Spleen (tissue), 11 donors: ENCODE results near the gene ADCY2. TPM values are rescaled to one million over a fixed set of nuclear protein-coding genes. Genes with fewer than 3 reads are reported as not detected.

Source experiments
- DNase-seq: peaks from one replicate; pipeline ENCODE4 v3.0.0-alpha.2; 2020
- H3K27ac ChIP-seq, 8 donors: fragments of 200-600 bp; sonication (generic) in 7 of 8; 1 replicate in 4 of 8; 2 replicates in 4 of 8; pipeline versions ENCODE4 v1.5.0 to v1.8.0; 2016 to 2021; ENCODE audit warnings: inconsistent platforms in 4 of 8, mild to moderate bottlenecking in 4 of 8, moderate library complexity in 1 of 8
- H3K27me3 ChIP-seq, 7 donors: fragments of 200-600 bp; sonication (generic) in 6 of 7; replicated peaks in 1 of 7; 1 replicate in 4 of 7; 2 replicates in 3 of 7; pipeline versions ENCODE4 v1.5.0 to v1.8.0; 2016 to 2021; ENCODE audit warnings: inconsistent platforms in 3 of 7, mild to moderate bottlenecking in 1 of 7
- H3K36me3 ChIP-seq, 6 donors: fragments of 200-600 bp; sonication (generic) in 5 of 6; 1 replicate in 4 of 6; 2 replicates in 2 of 6; pipeline versions ENCODE4 v1.5.0 to v1.8.0; 2016 to 2021; ENCODE audit warnings: inconsistent platforms in 2 of 6
- H3K4me1 ChIP-seq, 6 donors: fragments of 200-600 bp; sonication (generic) in 5 of 6; 1 replicate in 3 of 6; 2 replicates in 3 of 6; pipeline versions ENCODE4 v1.5.0 to v1.8.0; 2016 to 2021; ENCODE audit warnings: inconsistent platforms in 3 of 6
- H3K4me3 ChIP-seq, 8 donors: fragments of 200-600 bp; sonication (generic) in 7 of 8; 1 replicate in 4 of 8; 2 replicates in 4 of 8; pipeline versions ENCODE4 v1.5.0 to v1.8.0; 2016 to 2021; ENCODE audit warnings: inconsistent platforms in 4 of 8, mild to moderate bottlenecking in 4 of 8, moderate library complexity in 2 of 8
- H3K9me3 ChIP-seq, 8 donors: fragments of 200-600 bp; sonication (generic) in 7 of 8; 1 replicate in 4 of 8; 2 replicates in 4 of 8; pipeline versions ENCODE4 v1.5.0 to v1.8.0; 2016 to 2021; ENCODE audit warnings: inconsistent platforms in 4 of 8
- CTCF ChIP-seq, 11 experiments: fragments of 200-600 bp in 7 of 11; fragments of 450-650 bp in 4 of 11; sonication (generic) in 4 of 11; IDR thresholded peaks in 8 of 11; conservative IDR thresholded peaks in 3 of 11; 1 replicate in 7 of 11; 2 replicates in 4 of 11; pipeline versions ENCODE4 v1.4.0 to v1.8.0; 2016 to 2021; ENCODE audit warnings: antibody characterized with exemption in 11 of 11, inconsistent platforms in 4 of 11, mild to moderate bottlenecking in 1 of 11
- POLR2A ChIP-seq, 3 donors: fragments of 450-650 bp; IDR thresholded peaks; one replicate each; pipeline ENCODE4 v1.5.1; 2017; ENCODE audit warnings: antibody characterized with exemption in 3 of 3, mild to moderate bottlenecking in 1 of 3
- POLR2AphosphoS5 ChIP-seq, 3 donors: sonication (generic); formaldehyde crosslinking; IDR thresholded peaks; one replicate each; pipeline ENCODE4 v1.5.1; 2017; ENCODE audit warnings: antibody characterized with exemption in 3 of 3
- WGBS, 5 donors: extraction: QIAGEN DNeasy Blood & Tissue Kit in 3 of 5; methylation state at CpG; one replicate each; pipeline versions ENCODE4 v1.1.5 to v1.1.7; 2013 to 2018; 5-methylcytosine and 5-hydroxymethylcytosine counted together
- intact Hi-C: fragments of 100-400 bp; cut with DNase I; formaldehyde crosslinking; loops from one replicate; pipeline ENCODE4 v1.15.0; 2023; ENCODE audit warnings: low total_unique reads
- polyA plus RNA-seq, 3 donors: library from polyadenylated mRNA; stranded (reverse); fragments of 200-250 nt; gene quantifications; one replicate each; pipeline ENCODE4 v1.2.1, GENCODE V29; 2013
- total RNA-seq, 7 donors: library from RNA; depleted of rRNA in 3 of 7; stranded (reverse); fragments of >200 nt in 3 of 7; fragmentation: NEBNext Ultra II Directional in 4 of 7; extraction: Animal tissue kit (Norgen Biotek cat#: 25700) in 4 of 7; gene quantifications; one replicate each; pipeline versions ENCODE4 v1.1.0 to v1.2.1, GENCODE V29; 2016 to 2021
- donor health status: healthy with polysubstance abuse.
- donor health status: DM: no; HTN: no; CAD: no; lungs with moderate emphysema.
- donor health status: DM: no; HTN: no; CAD: no.
- donor health status: Bipolar disorder and iron deficiency.
- donor health status: healthy.
- donor health status: DM: no; HTN: no; CAD: no.
- donor health status: DM: yes; HTN: yes; CAD: no.

ADCY2 gene
- total and polyA plus RNA-seq, 10 donors, result 0.02 to 1.5 (median 0.18) TPM

- peaks cover 0 to 20% (median 0%) of the 10 kb centered on the region in 7 donors for H3K27me3 ChIP-seq
- no peaks in the 10 kb centered on the region for H3K36me3 ChIP-seq
- H3K9me3 ChIP-seq, result no peaks in the 10 kb centered on the region
- TF ChIP-seq CTCF (IDR thresholded peaks at IDR 0.05 in 8 of 11, conservative IDR thresholded peaks at IDR 0.05 in 3 of 11), result no peak
- TF ChIP-seq POLR2AphosphoS5 (IDR thresholded peaks at IDR 0.05), result no peak
- no peak for TF ChIP-seq POLR2A (IDR thresholded peaks at IDR 0.05)
- no peak overlapping the region for H3K4me3 ChIP-seq
- intact Hi-C loops, result no loop called here
- H3K4me1 ChIP-seq, result no peaks in the 10 kb centered on the region
- DNase-seq, result no peak
- 79 to 87% (median 83%) methylated on average over 5 to 8 of the region's 8 CpGs for WGBS, 5 donors
- H3K27ac ChIP-seq, result no peak overlapping the region
These were observed 363.4 kb downstream of the ADCY2 start for GRCh38 chr5:7759257-7759871.

GRCh38 chr5:7759951-7760580 lies 364.1 kb downstream of the ADCY2 start:
- Histone ChIP-seq H3K27ac (no peak overlapping the region), H3K9me3 (no peaks in the 10 kb centered on the region), H3K27me3 (peaks cover 0 to 15% (median 0%) of the 10 kb centered on the region in 7 donors), H3K4me3 (no peak overlapping the region), H3K36me3 (no peaks in the 10 kb centered on the region), H3K4me1 (no peaks in the 10 kb centered on the region)
- intact Hi-C loops, result no loop called here
- TF ChIP-seq POLR2AphosphoS5 (IDR thresholded peaks at IDR 0.05) (no peak), CTCF (IDR thresholded peaks at IDR 0.05 in 8 of 11, conservative IDR thresholded peaks at IDR 0.05 in 3 of 11) (no peak), POLR2A (IDR thresholded peaks at IDR 0.05) (no peak)
- DNase-seq, result no peak
- 75 to 91% (median 83%) methylated on average over 8 of the region's 8 CpGs for WGBS, 5 donors

GRCh38 chr5:7762267-7762666 lies 366.3 kb downstream of the ADCY2 start:
- H3K4me3 ChIP-seq, result no peak overlapping the region
- WGBS, 5 donors, result 65 to 92% (median 83%) methylated on average over 2 of the region's 2 CpGs
- intact Hi-C loops, result no loop called here
- H3K4me1 ChIP-seq, result no peaks in the 10 kb centered on the region
- TF ChIP-seq POLR2A (IDR thresholded peaks at IDR 0.05) (no peak), POLR2AphosphoS5 (IDR thresholded peaks at IDR 0.05) (no peak), CTCF (IDR thresholded peaks at IDR 0.05 in 8 of 11, conservative IDR thresholded peaks at IDR 0.05 in 3 of 11) (no peak)
- H3K36me3 ChIP-seq, result no peaks in the 10 kb centered on the region
- peaks cover 0 to 6% (median 0%) of the 10 kb centered on the region in 7 donors for H3K27me3 ChIP-seq
- no peaks in the 10 kb centered on the region for H3K9me3 ChIP-seq
- no peak overlapping the region for H3K27ac ChIP-seq
- no peak for DNase-seq

- no peaks in the 10 kb centered on the region for H3K9me3 ChIP-seq
- TF ChIP-seq POLR2AphosphoS5 (IDR thresholded peaks at IDR 0.05), result no peak
- TF ChIP-seq POLR2A (IDR thresholded peaks at IDR 0.05), result no peak
- no peak for TF ChIP-seq CTCF (IDR thresholded peaks at IDR 0.05 in 8 of 11, conservative IDR thresholded peaks at IDR 0.05 in 3 of 11)
- H3K27ac ChIP-seq, result no peak overlapping the region
- WGBS, 5 donors, result 62 to 77% (median 72%) methylated on average over 9 of the region's 9 CpGs
- H3K36me3 ChIP-seq, result no peaks in the 10 kb centered on the region
- no peak for DNase-seq
- H3K4me3 ChIP-seq, result no peak overlapping the region
- no peaks in the 10 kb centered on the region for H3K4me1 ChIP-seq
- intact Hi-C loops, result no loop called here
- H3K27me3 ChIP-seq, result peaks cover 0 to 14% (median 0%) of the 10 kb centered on the region in 7 donors
These were observed 367.7 kb downstream of the ADCY2 start for GRCh38 chr5:7763621-7764072.
